Transverse colon (tissue), 4 donors: ENCODE results near the gene SVOP. TPM values are rescaled to one million over a fixed set of nuclear protein-coding genes. Genes with fewer than 3 reads are reported as not detected.

ENCODE experiments used
- DNase-seq: peaks from one replicate; pipeline ENCODE4 v3.0.0-alpha.2; 2019
- H3K27ac ChIP-seq, 4 donors: fragments of 200-600 bp; sonication (generic); 2 replicates each; pipeline ENCODE4 v1.5.1; 2016 to 2018; ENCODE audit warnings: inconsistent platforms in 4 of 4
- H3K27me3 ChIP-seq: fragments of 200-600 bp; sonication (generic); 2 replicates; pipeline ENCODE4 v1.5.1; 2017; ENCODE audit warnings: inconsistent platforms
- H3K36me3 ChIP-seq, 4 donors: fragments of 200-600 bp; sonication (generic); 2 replicates each; pipeline ENCODE4 v1.5.1; 2017 to 2019; ENCODE audit warnings: inconsistent platforms in 4 of 4
- H3K4me1 ChIP-seq, 4 donors: fragments of 200-600 bp; sonication (generic); 2 replicates each; pipeline ENCODE4 v1.5.1; 2017 to 2020; ENCODE audit warnings: inconsistent platforms in 4 of 4
- H3K4me3 ChIP-seq, 4 donors: fragments of 200-600 bp; sonication (generic); 1 replicate in 1 of 4; 2 replicates in 3 of 4; pipeline versions ENCODE4 v1.5.1 to v1.6.1; 2017 to 2019; ENCODE audit warnings: inconsistent platforms in 4 of 4
- H3K9me3 ChIP-seq, 2 donors: fragments of 200-600 bp; sonication (generic); 2 replicates each; pipeline ENCODE4 v1.5.1; 2017 to 2019; ENCODE audit warnings: inconsistent platforms in 2 of 2
- CTCF ChIP-seq, 5 experiments: fragments of 200-600 bp in 3 of 5; fragments of 450-650 bp in 2 of 5; sonication (generic) in 3 of 5; IDR thresholded peaks; 1 replicate in 2 of 5; 2 replicates in 3 of 5; pipeline ENCODE4 v1.5.1; 2016 to 2017; ENCODE audit warnings: antibody characterized with exemption in 5 of 5, inconsistent platforms in 3 of 5, mild to moderate bottlenecking in 2 of 5, moderate library complexity in 1 of 5
- EP300 ChIP-seq: sonication (generic); formaldehyde crosslinking; IDR thresholded peaks from one replicate; pipeline ENCODE4 v1.6.1; 2017; ENCODE audit warnings: antibody characterized with exemption, low read depth
- POLR2A ChIP-seq: fragments of 450-650 bp; IDR thresholded peaks from one replicate; pipeline ENCODE4 v1.6.1; 2016; ENCODE audit warnings: antibody characterized with exemption, mild to moderate bottlenecking, moderate library complexity
- POLR2AphosphoS5 ChIP-seq, 3 donors: sonication (generic); formaldehyde crosslinking; IDR thresholded peaks; one replicate each; pipeline ENCODE4 v1.6.1; 2016; ENCODE audit warnings: antibody characterized with exemption in 3 of 3
- WGBS, 2 donors: methylation state at CpG; one replicate each; pipeline ENCODE4 v1.1.5; 2018; ENCODE audit warnings: low coverage in 1 of 2; 5-methylcytosine and 5-hydroxymethylcytosine counted together
- in situ Hi-C, 4 donors: fragments of 200-750 bp; cut with MboI; loops; one replicate each; pipeline versions ENCODE4 v1.15.0 to v1.15.1; 2017; ENCODE audit warnings: low sequenced_read_pairs in 3 of 4, low pct_ligation_motif_present in 1 of 4, low pct_unique_long_range_greater_than_20kb in 1 of 4
- intact Hi-C: fragments of 100-400 bp; cut with DNase I; formaldehyde crosslinking; loops from one replicate; pipeline ENCODE4 v1.15.1; 2023; ENCODE audit warnings: low total_unique reads
- total RNA-seq, 4 donors: library from RNA; depleted of rRNA; stranded (reverse); fragments of >200 nt; gene quantifications; one replicate each; pipeline ENCODE4 v1.1.0, GENCODE V29; 2016

Gene SVOP
- total RNA-seq, 4 donors from 2014 or later = 0.16 to 0.55 TPM; not detected in 2

- in situ Hi-C loops = loop anchor here in 1 of 4 donors (25.0 kb wide), 1 partner anchor 304 kb away; no protein-coding TSS in a partner anchor
Observed at GRCh38 chr12:108965886-108966285, 55.0 kb downstream of the SVOP start.

GRCh38 chr12:108964371-108965352 lies 56.2 kb downstream of the SVOP start:
- no peak overlapping the region for H3K4me3 ChIP-seq
- no peaks in the 10 kb centered on the region for H3K4me1 ChIP-seq
- in situ Hi-C loops (loop anchor here in 1 of 4 donors (25.0 kb wide), 1 partner anchor 302 kb away; no protein-coding TSS in a partner anchor), intact Hi-C loops (no loop called here)
- no peak overlapping the region for H3K27ac ChIP-seq
- no peak for TF ChIP-seq EP300
- no peak for TF ChIP-seq POLR2AphosphoS5 (IDR thresholded peaks at IDR 0.05)
- TF ChIP-seq CTCF (IDR thresholded peaks at IDR 0.05) = no peak
- TF ChIP-seq POLR2A = no peak
- 58 to 71% methylated on average over 6 to 8 of the region's 8 CpGs for WGBS, 2 donors
- no peak for DNase-seq
- H3K9me3 ChIP-seq = no peaks in the 10 kb centered on the region
- H3K36me3 ChIP-seq = no peaks in the 10 kb centered on the region
- no peaks in the 10 kb centered on the region for H3K27me3 ChIP-seq

More at GRCh38 chr12:108965886-108966285, 55.0 kb downstream of the SVOP start:
- DNase-seq = no peak
- H3K4me3 ChIP-seq = no peak overlapping the region
- no peak overlapping the region for H3K27ac ChIP-seq
- intact Hi-C loops = no loop called here
- no peaks in the 10 kb centered on the region for H3K4me1 ChIP-seq
- TF ChIP-seq POLR2AphosphoS5 (IDR thresholded peaks at IDR 0.05) (no peak), POLR2A (no peak), CTCF (IDR thresholded peaks at IDR 0.05) (no peak)
- no peaks in the 10 kb centered on the region for H3K9me3 ChIP-seq
- H3K27me3 ChIP-seq = no peaks in the 10 kb centered on the region
- H3K36me3 ChIP-seq = no peaks in the 10 kb centered on the region
- WGBS, 2 donors = 84 to 100% methylated on average over 1 of the region's 1 CpG

- Histone ChIP-seq H3K4me1 (no peaks in the 10 kb centered on the region), H3K27ac (no peak overlapping the region), H3K4me3 (no peak overlapping the region), H3K9me3 (no peaks in the 10 kb centered on the region), H3K36me3 (no peaks in the 10 kb centered on the region), H3K27me3 (no peaks in the 10 kb centered on the region)
- DNase-seq = no peak
- TF ChIP-seq POLR2AphosphoS5 (IDR thresholded peaks at IDR 0.05) (no peak), EP300 (no peak), CTCF (IDR thresholded peaks at IDR 0.05) (no peak), POLR2A (no peak)
- in situ Hi-C loops (loop anchor here in 1 of 4 donors (25.0 kb wide), 1 partner anchor 300 kb away; no protein-coding TSS in a partner anchor), intact Hi-C loops (no loop called here)
- WGBS, 2 donors = 78 to 92% methylated on average over 3 to 4 of the region's 4 CpGs
Observed at GRCh38 chr12:108962256-108962655, 58.6 kb downstream of the SVOP start.
